NAMALWA (cell line): ENCODE results near the gene RTKN2.
"Not testable (repeated sequence)": the region's sequence is repeated elsewhere in the genome, so short reads cannot be mapped to it uniquely, and the experiment has no call there.

Source experiments
- DNase-seq: peaks from one replicate; pipeline ENCODE4 v3.0.0-alpha.2; 2015; ENCODE audit warnings: low spot score

The RTKN2 gene, protein sequence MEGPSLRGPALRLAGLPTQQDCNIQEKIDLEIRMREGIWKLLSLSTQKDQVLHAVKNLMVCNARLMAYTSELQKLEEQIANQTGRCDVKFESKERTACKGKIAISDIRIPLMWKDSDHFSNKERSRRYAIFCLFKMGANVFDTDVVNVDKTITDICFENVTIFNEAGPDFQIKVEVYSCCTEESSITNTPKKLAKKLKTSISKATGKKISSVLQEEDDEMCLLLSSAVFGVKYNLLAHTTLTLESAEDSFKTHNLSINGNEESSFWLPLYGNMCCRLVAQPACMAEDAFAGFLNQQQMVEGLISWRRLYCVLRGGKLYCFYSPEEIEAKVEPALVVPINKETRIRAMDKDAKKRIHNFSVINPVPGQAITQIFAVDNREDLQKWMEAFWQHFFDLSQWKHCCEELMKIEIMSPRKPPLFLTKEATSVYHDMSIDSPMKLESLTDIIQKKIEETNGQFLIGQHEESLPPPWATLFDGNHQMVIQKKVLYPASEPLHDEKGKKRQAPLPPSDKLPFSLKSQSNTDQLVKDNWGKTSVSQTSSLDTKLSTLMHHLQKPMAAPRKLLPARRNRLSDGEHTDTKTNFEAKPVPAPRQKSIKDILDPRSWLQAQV

GRCh38 chr10:62268399-62269114 lies at the start of gene RTKN2:
Gene RTKN2, minus strand, starts transcription at chr10:62268844. Its CDS starts 234 bp downstream, at chr10:62268610.
- DNase-seq: peak; percentile 85

- no peak for DNase-seq
Measured at GRCh38 chr10:62317257-62317656, 48.6 kb upstream of the RTKN2 start.

- DNase-seq: no peak
Measured at GRCh38 chr10:62309254-62309653, 40.6 kb upstream of the RTKN2 start.

DNA sequence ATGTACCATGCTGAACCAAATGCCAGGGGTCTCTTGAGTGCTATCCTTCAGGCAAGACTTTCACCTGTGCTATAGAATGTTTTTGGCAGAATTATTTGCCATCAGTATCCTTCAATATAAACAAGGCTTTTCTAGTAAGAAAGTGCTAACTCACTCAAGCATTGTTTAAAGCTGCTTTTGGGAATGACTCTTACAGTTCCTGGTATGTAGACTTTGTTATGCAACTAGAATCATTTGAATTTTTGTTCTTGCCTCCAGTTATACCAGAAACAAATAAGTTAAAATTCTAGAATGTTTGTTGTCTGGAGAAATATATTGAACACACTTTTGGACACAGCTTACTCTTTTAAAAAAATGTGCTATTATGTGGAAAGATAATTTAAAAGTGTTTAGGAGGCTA lies 39.5 kb upstream of the RTKN2 start:
- DNase-seq: no peak

DNA sequence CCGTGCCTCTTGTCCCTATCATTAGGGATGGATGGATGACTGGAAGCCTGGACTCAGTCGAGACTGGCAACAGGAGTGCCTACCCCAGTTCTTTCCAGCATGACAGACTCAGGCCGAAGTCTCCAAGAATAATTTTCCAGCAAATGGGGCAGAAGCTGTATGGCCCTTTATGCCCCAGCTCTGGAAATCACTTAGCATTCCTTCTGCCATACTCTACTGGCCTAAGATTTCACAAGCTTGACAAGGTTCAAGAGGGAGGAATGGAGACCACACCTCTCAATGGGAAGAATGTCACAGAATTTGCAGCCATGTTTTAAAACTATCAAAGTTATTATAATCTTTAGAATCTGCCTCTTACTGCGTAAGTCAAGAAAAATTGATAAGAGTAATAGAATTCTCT lies 39.0 kb upstream of the RTKN2 start:
- no peak for DNase-seq

- DNase-seq: no peak
Measured at GRCh38 chr10:62306663-62307062, 38.0 kb upstream of the RTKN2 start.

DNA sequence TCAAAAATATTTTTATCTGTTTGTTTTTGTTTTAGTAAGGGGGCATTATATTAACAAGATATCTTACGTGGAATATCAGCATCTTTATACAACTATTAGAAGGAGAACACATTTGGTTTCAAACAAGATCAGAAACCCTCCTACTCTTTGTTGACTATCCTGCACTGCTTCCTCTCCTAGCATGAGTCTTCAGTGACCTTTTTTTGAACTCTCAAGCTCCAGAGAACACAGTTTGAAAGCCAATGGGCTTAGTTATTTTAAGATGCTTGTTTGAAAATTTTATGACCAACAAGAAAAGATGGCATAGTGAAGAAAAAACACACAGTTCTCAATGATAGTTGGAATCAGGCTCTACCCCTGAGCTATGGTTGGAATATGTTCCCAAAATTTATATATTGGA lies 37.2 kb upstream of the RTKN2 start:
- DNase-seq: no peak

GRCh38 chr10:62303922-62304321 lies 35.3 kb upstream of the RTKN2 start:
- DNase-seq: no peak

GRCh38 chr10:62302760-62303159 lies 34.1 kb upstream of the RTKN2 start:
- no peak for DNase-seq

- no peak for DNase-seq
Measured at GRCh38 chr10:62297857-62298256, 29.2 kb upstream of the RTKN2 start.

DNA sequence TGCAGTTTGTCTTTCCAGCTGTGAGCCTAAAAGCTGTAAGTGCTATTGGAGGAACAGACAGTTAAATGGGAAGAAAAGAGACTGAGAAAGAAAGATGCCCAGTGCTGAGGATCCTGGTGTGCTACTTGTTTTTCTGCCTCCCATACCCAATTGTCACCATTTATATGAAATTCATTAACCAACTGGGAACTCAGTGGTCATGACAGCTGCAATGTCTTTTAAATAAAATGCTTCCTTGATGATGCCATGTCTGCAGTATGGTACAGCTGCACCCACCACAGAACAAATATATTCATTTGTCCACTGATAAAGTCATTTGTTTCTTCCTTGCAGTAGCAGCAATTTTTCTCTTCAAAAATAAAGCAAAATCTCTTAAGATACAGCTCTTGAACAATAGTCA lies 15.6 kb upstream of the RTKN2 start:
- DNase-seq: no peak

GRCh38 chr10:62281348-62281747 lies 12.7 kb upstream of the RTKN2 start:
- not testable (repeated sequence) for DNase-seq

DNA sequence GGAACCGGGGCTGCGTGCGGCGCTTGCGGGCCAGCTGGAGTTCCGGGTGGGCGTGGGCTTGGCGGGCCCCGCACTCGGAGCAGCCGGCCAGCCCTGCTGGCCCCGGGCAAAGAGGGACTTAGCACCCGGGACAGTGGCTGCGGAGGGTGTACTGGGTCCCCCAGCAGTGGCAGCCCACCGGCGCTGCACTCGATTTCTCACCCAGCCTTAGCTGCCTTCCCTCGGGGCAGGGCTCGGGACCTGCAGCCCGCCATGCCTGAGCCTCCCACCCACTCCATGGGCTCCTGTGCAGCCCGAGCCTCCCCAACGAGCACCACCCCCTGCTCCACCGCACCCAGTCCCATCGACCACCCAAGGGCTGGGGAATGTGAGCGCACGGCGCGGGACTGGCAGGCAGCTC lies 11.7 kb upstream of the RTKN2 start:
- DNase-seq: not testable (repeated sequence)

DNA sequence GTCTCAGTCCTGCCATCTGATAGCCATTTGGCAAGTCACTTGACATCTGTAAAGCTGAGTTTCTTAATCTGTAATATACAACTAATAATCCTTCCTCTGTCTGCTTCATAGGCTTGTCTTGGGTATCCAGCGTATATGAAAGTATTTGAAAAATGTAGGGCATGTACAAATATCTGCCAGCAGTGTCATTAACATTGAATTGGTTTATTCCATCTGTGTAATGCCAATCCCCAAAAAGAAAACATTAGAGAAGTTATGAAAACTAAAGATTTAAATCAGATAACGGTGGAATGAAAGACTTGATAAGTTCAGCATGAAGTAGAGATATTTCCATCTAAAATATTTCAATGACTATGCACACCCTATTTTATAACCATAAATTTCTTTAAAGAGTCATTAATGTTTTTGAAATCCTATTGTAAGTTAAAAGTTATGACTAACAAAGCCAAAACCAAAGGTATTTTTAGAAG lies 9.8 kb upstream of the RTKN2 start:
- no peak for DNase-seq

DNA sequence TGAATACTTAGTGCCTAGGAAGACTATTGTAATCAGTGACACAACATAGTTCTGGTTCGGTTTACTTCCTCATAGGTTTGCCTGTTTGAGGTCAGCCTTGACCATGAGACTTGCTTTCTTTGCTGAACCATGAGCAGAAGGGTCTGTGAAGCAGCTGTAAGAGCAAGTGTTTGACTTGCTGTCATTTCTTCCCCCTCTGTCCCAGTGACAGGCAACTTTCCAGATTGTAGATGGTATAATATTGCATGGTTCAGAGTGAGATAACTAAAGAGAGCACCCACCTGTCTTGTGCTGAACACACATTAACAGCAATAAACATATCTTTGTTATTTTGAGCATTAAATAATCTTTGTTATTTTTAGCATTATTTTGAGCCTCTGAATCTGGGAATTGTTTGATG lies 9.3 kb upstream of the RTKN2 start:
- no peak for DNase-seq

GRCh38 chr10:62270020-62270419 lies 1.4 kb upstream of the RTKN2 start:
- no peak for DNase-seq

GRCh38 chr10:62268027-62268398 lies 631 bp downstream of the RTKN2 start:
- no peak for DNase-seq

DNA sequence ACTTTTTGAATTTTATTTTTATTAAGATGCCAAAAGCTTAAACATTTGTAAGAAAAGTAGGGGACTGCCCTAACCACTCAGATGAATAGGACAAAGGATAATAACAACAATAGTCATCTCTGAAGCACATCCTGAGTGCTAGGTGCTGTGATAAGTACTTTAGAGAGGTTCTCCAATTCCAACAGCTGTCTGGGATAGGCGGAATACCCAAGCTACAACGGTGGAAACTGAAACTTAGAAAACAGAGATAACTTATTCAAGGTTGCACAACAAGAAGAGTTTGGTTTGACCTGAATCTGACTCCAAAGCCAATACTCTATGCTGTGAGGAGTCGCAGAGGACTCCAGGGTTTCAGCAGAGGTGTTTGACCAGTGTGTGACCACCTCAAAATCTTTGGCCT lies 2.0 kb downstream of the RTKN2 start:
- DNase-seq: no peak

GRCh38 chr10:62266147-62266546 lies 2.5 kb downstream of the RTKN2 start:
- DNase-seq: no peak

- DNase-seq: peak; percentile 77
Measured at GRCh38 chr10:62264702-62265436, 3.8 kb downstream of the RTKN2 start.

GRCh38 chr10:62264126-62264525 lies 4.5 kb downstream of the RTKN2 start:
- no peak for DNase-seq

- no peak for DNase-seq
Measured at GRCh38 chr10:62261666-62262065, 7.0 kb downstream of the RTKN2 start.
